Adrenal gland (tissue), 5 donors: ENCODE data around the gene PREPL.

ENCODE experiments used
- POLR2A ChIP-seq, 2 donors: fragments of 450-650 bp; IDR thresholded peaks; one replicate each; pipeline ENCODE4 v1.6.1; 2017; ENCODE audit warnings: antibody characterized with exemption in 2 of 2, mild to moderate bottlenecking in 2 of 2, moderate library complexity in 1 of 2
- TF ChIP-seq, protein P1 (sequence below), 6 experiments: fragments of 450-650 bp in 4 of 6; fragments of 200-600 bp in 2 of 6; sonication (generic) in 1 of 6; IDR thresholded peaks; 1 replicate in 5 of 6; 2 replicates in 1 of 6; pipeline versions ENCODE4 v1.5.1 to v1.8.0; 2016 to 2021; ENCODE audit warnings: antibody characterized with exemption in 6 of 6, mild to moderate bottlenecking in 2 of 6, moderate library complexity in 1 of 6
- donor health status: DM: no; HTN: no; CAD: no.

DNA sequence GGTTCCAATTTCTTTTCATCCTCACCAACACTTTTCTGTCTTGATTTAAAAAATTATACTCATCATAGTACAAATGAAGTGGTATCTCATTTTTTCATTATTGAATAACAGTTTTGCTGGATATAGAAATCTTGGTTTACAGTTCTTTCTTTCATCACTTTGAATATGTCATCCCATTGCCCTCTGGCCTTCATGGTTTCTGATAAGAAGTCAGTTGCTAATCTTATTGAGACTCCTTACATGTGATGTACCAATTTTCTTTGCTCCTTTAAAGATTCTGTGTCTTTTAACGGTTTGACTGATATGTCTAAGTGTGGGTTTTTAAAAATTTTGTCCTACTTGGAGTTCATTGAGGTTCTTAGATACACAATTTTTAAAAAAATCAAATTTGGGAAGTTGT lies 51.0 kb downstream of the PREPL start:
- TF ChIP-seq, protein P1, sequence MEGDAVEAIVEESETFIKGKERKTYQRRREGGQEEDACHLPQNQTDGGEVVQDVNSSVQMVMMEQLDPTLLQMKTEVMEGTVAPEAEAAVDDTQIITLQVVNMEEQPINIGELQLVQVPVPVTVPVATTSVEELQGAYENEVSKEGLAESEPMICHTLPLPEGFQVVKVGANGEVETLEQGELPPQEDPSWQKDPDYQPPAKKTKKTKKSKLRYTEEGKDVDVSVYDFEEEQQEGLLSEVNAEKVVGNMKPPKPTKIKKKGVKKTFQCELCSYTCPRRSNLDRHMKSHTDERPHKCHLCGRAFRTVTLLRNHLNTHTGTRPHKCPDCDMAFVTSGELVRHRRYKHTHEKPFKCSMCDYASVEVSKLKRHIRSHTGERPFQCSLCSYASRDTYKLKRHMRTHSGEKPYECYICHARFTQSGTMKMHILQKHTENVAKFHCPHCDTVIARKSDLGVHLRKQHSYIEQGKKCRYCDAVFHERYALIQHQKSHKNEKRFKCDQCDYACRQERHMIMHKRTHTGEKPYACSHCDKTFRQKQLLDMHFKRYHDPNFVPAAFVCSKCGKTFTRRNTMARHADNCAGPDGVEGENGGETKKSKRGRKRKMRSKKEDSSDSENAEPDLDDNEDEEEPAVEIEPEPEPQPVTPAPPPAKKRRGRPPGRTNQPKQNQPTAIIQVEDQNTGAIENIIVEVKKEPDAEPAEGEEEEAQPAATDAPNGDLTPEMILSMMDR (IDR thresholded peaks at IDR 0.05) = no peak
- TF ChIP-seq POLR2A (IDR thresholded peaks at IDR 0.05) = no peak
